DMS153 (cell line): ENCODE results near the gene SPOCK1.

ENCODE experiments used
- DNase-seq: peaks from one replicate; lab custom pipeline; 2025; lab: John Stamatoyannopoulos, UW

SPOCK1 gene

GRCh38 chr5:137152616-137153015 is 346.5 kb downstream of the SPOCK1 start:
- DNase-seq = no peak

- no peak for DNase-seq
Observed at GRCh38 chr5:137148655-137149054, 350.5 kb downstream of the SPOCK1 start.

- DNase-seq = no peak
Observed at GRCh38 chr5:137148159-137148558, 351.0 kb downstream of the SPOCK1 start.

DNA sequence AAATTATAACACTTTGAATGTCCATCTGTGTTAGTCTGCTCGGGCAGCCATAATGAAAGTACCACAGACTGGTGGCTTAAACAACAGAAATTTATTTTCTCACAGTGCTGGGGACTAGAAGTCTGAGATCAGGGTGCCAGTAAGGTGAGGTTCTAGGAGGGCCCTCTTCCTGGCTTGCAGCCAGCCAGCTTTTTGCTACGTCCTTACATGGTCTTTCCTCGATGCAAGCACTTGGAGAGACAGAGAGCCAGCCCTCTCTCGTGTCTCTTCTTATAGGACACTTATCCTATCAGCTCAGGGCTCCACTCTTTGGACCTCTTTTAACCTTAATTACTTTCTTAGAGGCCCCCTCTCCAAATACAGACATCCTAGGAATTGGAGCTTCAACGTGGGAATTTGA is 351.8 kb downstream of the SPOCK1 start:
- no peak for DNase-seq

GRCh38 chr5:137146402-137146890 is 352.7 kb downstream of the SPOCK1 start:
- DNase-seq = peak; percentile 2

- no peak for DNase-seq
Observed at GRCh38 chr5:137145721-137146120, 353.4 kb downstream of the SPOCK1 start.

DNA sequence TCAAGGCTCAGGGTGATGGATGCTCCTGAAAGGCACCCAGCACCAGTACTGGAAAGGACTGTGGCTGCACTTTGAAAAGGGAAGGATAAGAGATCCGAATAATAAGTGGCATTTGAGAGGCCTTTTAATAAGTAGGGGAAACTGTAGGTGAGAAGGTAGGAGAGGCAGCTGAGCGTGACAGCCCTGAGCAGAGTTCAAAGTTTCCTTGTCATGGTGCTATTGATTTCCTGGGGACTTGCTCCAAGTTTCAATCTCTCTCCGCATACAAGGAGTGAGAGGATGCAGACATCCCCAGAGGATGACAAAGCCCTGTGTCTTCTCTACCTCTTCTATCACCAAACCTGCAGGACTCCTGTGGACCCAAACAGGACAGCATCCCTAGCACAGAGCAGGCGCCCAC is 354.5 kb downstream of the SPOCK1 start:
- DNase-seq = no peak

DNA sequence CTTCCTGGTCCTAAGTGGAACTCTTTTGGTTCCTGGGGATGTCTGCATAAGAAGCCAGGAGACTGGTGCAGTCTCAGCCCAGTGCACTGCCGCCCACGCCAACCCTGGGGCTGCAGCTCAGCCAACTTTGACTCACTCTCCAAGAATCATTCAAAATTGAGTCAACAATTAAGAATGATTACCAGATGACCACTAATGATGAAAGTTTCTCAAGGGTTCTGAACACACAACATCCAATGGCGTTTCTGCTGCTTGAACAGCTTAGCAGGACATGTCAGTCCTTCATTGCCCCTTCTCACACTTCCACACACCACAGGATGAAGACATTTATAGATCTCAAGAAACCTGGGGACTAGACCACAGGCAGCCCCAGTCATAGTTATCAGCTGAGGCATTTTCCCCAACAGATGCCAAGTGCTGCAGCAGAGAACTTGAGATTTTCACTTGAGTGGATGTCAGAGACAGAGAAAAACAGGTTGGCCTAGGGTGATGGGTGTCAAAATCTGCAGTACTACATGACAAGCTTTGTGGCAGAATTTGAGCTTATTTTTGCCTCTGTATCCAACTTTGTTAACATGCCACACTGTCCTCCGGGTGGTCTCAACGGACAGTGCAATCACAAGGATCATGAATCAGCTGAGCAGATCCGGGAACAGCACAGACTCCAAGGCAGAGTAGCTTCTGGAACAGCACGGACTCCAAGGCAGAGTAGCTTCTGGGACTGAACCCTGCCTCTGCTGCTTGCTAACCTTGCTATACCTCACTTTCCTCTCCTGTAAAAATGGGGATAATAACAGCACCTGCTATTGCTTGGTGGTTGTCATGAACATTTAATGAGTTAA is 356.1 kb downstream of the SPOCK1 start:
- DNase-seq = no peak

DNA sequence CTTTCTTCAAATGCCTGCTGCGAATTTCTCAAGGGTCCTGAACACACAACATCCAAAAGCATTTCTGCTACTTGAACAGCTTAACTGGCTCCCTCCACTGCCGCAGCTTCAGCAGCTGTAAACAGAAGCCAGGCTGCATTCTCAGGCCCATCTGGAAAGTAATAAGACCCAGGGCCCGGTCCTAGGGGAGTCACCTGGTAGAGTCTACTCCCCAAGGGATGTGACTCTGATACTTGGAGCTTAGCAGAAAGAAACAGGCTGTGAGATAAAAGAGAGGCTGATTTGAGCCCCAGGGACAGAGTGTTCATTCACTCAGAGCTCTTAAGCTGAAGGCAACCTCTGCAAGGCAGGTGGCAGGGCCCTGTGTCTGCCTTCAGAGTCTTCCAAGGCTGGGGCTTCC is 356.8 kb downstream of the SPOCK1 start:
- no peak for DNase-seq

DNA sequence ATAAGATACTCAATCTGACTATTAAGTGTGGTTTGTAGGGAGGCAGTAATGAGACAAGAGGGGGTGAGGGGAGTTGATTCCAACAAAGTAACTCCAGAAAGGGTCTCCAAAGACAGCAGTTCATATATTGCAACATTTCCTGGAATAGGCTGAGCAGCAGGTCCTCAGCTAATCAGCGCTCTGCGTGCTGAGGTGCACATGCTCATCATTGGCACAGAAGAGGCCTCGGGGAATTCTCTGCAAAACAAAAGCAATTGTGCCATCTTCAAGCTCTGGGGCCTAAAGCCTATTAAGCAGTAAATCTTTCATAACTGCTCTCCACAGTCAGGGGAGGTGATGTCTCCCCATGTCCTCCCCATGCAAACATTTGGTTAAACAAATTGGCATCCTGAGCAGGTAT is 357.3 kb downstream of the SPOCK1 start:
- no peak for DNase-seq

DNA sequence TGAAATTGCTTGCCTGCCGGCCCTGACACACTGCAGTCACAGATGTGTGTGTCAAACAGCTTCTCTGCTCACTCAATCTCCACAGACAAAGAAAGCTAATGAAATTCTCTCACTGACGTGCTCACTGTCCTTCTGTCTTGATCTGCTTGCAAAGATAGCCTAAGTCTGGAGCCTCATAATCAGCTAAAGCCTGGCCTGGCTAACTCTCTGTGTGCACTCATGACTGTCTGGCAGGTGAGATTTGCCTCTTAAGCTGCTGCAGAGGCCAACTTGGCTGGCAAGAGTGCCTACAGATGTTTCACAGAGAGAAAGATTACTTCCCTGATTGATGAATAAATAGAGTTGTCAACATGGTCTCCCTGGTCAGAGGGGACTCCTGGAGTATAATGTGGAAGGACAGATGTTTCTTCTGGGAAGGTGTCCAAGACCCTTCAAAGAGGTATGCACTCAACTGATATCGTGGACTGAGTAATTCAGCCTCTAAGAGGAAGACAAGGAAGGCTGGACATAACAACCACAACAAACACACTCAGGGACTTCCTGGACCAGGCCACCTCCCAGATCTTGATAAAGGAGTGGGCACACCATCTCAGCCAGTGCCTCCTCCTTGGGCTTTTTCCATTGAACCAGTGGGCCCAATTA is 362.0 kb downstream of the SPOCK1 start:
- DNase-seq = no peak

DNA sequence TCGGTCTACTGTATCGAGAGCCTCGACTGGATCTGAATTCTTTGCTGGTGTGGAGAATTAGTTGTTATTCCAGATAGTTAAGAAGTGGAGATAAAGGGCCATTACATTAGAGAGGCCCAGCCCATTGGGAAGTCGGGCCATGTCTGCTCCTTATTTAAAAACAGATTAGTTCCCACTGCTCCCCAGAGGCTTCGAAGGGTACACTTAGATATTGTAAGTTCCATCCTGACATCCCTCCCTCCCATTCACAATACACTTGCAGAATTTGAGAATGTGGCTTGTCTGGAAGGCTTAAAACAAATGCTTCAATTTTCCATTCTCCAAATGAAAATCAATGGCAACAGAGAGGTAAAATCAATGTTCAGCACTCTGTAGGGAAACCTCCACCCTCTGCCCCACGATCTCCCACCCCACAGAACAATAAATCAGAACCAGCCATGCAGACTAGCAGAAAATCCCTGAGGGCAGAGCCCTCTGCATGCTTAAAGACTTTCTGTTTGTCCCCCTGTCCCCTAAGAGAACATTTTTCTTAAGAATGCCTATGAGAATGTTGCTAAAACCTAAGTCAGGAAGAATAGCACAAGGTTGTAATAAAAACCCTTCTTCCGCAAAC is 364.1 kb downstream of the SPOCK1 start:
- DNase-seq = no peak

DNA sequence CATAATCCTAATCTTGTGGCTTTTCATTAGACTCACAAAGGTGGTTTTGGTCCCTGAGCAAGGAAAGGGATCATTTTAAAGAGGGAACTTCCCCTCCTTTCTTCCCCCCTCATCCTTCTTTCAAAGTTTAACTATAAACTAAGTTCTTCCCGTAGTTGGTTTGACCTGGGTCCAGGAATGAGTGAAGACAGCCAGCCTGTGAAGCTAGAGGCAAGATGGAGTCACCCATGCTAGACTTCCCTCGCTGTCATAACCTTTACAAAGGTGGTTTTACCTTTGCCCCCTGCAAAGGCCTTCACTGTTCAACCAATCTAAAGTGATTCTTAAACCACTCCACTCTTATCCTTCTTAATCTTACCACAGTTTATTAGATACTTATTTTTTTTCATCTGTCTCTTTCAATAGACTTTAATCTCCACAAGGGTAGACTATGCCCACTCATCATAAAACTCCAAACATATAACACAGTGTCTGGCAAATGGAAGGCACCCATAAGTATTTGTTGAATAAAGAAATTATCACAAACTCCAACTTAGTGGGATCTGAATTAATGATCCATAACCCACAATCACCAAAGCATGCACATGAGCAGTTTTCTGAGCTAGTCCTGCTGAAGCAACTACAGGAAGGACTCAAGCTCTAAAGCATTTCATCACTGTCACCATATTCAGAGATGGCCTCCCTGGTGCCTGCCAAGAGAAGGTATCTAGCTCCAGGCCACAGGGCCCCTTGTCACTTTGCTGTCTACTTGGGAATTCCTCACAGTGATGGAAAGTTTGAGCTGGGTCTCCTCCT is 369.0 kb downstream of the SPOCK1 start:
- DNase-seq = no peak

GRCh38 chr5:137128012-137128411 is 371.1 kb downstream of the SPOCK1 start:
- no peak for DNase-seq

- DNase-seq = no peak
Observed at GRCh38 chr5:137126829-137127228, 372.3 kb downstream of the SPOCK1 start.

DNA sequence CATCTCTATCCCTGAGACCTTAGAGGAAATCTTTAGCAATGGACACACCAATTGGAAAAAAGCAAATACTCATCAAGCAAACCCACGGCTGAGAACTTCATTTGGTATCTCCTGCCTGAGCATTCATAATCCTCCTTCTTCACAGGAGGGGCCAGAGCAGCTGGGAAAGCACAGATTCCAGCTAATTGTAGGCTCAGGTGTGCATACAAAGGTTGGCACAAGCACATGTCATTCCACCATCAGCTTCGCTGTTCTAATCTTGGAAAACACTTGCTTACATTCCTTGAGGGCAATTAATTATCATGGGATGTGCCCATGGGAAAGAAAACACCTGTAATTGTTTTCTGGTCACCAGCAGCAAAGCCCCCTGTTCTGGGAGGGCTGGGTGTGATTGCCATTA is 376.6 kb downstream of the SPOCK1 start:
- no peak for DNase-seq

GRCh38 chr5:137122075-137122474 is 377.1 kb downstream of the SPOCK1 start:
- DNase-seq = no peak

GRCh38 chr5:137119321-137119720 is 379.8 kb downstream of the SPOCK1 start:
- DNase-seq = no peak

DNA sequence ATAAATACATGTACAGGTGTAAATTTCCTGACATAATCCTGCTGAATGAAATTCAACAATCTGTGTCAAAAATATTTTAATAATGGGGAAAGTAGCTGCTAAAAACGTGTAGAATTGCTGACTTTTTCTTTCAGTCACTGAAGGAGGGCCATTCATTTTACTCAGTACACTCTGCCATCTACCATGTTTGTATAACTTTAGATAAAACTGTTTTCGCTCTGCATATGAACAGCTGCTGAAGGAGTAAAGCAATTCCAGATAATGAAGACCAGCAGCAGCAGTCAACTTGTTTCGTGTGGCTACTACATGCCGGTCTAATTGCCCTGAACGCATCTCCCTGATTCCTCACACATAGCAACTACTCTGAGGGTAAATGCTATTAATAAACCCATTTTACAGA is 380.5 kb downstream of the SPOCK1 start:
- no peak for DNase-seq

DNA sequence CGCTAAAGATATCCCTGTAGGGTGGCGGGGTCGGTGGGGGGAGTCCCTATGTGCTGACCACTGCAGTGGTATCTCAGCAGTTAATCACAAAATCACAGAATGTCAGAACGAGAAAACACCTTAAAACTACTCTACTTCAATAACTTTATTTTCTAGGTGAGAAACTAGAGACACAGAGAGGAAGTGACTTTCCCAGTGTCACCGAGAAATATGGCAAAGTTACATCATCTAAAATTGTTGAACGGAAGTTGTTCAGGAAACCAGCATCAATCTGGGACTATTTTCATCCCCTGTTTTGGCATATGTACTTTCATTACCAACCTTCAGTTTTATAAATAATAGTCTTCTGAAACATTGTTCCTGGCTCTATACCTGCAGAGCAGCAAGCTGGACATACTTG is 384.0 kb downstream of the SPOCK1 start:
- no peak for DNase-seq

DNA sequence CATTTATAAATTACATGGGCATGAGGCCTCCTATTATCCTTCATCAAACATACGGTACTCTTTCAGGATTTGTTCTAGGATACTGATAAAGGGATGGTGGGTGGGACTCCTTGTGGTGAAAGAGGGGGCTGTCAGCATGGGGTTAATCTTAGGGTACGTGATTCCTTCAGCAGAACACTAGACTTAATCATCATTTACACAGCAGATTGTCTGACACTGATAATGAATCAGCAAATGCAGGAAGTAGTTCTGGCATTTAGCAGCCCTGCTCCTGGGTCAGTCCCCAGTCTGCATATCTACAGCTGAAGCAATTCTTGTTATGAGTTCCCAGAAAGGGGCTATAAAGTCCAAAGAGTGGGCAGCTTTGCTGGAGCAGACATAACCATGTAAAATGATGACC is 384.6 kb downstream of the SPOCK1 start:
- no peak for DNase-seq

DNA sequence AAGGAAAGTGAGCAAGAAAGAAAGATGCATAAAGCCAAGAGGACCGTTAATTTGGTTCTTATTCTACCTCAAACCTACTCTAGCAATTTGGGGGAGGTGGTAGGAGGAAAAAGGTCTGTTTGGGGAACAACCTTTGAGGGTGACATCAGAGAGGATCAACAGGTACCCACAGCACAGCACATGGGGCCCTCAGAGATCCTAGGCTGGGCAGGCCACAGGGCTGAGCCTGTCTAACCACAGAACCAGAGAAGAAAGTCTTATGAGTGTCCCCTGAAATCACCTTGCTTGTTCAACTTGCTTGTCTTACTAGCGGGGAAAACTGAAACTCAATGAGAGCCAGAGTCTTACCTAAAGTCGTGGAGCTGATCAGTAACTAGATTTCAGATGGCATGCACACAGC is 385.2 kb downstream of the SPOCK1 start:
- DNase-seq = no peak
